IPS-NIHi7 (cell line): ENCODE results near the gene LRRC15.

Experiments
- DNase-seq: peaks from one replicate; pipeline ENCODE4 v3.0.0; 2012; ENCODE audit warnings: mixed read lengths; ENCODE audit errors: extremely low spot score

LRRC15 gene

DNA sequence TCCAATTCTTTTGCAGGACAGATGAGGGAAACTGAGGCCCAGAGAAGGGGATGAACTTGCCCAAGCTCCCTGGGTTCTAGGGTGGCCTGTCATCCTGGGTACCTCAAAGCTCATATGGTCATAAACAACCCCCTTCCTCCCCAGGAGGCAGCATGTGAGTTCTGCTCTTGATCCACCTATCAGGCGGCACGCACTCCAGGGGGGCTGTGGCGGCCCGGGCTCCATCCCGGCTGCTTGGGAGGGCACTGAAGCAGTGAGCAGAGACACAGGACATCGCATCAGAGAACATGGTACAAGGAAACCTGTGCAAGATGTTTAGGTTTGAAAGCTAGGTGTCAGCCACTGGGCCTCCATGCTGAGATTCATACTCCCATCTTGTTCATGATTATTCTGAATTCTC, 52.6 kb downstream of the LRRC15 start:
- no peak for DNase-seq

- DNase-seq = no peak
Observed at GRCh38 chr3:194315965-194316361, 53.6 kb downstream of the LRRC15 start.

- peak; percentile 94 for DNase-seq
Observed at GRCh38 chr3:194315088-194315964, 54.2 kb downstream of the LRRC15 start.

GRCh38 chr3:194314388-194315068, 55.0 kb downstream of the LRRC15 start:
- no peak for DNase-seq

DNA sequence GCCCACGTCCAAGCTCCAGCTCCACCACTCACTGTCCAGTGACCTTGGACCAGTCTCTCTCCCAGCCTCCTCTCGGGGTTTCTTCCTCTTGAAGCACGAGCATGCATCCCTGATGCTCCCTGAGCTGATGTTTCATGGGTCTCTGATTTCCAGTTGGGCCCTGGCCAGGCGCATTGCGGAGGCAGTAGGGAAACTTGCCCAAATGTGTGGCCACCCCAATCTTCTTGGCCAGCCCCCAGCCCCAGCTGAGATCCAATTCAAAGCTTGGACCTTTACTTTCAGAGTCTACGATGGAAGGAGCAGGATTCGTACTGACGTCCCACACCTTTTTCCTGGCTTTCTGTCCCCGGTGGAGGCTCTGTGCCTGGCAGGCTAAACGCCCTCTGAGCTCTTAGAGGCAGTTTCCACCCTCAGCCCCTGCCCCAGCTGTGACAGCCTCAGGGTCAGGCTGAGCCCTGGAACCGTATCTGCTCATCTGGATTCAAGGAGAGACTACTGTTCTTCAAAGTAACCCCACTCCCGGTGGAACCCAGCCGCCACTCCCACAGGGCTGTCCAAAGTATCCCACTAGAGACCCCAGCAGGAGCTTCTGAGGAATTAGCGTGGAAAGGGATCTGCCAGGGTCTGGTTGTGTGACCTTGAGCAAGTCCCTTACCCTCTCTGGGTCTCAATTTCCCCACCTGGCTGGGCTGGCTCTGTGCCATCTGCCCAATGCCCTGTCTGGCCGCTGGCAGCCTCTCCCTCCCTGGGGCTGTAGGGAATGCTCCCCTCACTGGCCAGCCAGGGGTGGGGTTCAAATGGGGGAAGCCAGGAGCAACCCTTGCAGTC, 55.8 kb downstream of the LRRC15 start:
- DNase-seq = peak; percentile 43

- no peak for DNase-seq
Observed at GRCh38 chr3:194312743-194313281, 56.7 kb downstream of the LRRC15 start.

DNA sequence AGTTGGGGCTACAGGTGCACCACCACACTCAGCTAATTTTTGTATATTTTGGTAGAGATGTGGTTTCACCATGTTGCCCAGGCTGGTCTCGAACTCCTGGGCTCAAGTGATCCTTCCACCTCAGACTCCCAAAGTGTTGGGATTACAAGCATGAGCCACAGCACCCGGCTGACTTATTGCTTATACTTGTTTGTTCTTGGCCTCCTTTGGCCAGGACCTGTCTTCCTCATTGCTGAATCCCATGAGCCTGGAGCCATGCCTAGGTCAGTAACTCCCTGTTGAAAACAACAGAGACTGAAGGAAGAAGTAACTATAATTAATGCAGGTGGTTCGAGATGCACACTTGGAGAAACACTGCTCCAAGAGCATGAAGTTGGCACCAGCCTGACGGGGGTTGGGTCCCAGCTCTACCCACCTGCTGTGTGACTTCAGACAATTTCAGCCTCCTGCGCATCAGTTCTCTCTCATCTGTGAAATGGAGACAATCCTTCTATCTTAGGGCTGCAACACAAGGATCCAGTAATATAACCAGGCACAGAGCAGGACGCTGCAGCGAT, 57.3 kb downstream of the LRRC15 start:
- no peak for DNase-seq

GRCh38 chr3:194311000-194311399, 58.5 kb downstream of the LRRC15 start:
- DNase-seq = no peak

DNA sequence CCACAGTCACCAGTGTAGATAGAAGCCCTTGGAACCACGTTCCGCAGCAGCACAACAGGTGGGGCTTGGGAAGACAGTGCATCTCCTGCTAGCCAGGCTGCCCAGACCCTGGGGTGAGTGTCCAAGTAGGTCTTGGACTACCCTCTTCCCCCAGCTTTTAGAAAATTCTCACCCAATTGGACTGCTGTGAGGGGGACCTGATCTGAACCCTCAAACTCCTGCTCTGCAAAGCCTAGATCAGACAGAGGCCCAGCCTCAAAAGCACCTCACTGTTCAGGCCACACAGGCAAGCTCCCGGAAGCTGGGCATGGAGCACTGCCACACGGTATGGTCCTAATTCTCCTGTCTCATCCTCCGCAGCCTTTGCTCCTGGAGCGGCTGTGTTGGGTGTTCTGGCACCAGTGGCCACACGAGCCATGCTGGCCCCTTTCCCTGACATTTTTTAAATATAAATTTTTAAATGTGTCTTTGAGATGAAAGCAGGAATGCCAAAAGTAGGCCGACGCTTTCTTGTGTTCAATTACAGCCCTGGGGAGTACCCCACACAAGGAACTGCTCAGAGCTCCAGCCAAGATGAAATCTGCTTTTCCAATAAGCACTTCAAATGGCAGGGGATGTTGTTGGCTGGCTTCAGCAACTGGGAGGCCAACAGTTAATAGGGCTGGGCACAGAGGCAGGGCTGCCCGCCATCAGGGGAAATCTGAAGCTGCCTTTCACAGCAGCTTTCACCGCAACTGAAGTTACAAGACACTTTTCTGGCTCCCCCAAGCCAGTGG, 59.3 kb downstream of the LRRC15 start:
- no peak for DNase-seq

DNA sequence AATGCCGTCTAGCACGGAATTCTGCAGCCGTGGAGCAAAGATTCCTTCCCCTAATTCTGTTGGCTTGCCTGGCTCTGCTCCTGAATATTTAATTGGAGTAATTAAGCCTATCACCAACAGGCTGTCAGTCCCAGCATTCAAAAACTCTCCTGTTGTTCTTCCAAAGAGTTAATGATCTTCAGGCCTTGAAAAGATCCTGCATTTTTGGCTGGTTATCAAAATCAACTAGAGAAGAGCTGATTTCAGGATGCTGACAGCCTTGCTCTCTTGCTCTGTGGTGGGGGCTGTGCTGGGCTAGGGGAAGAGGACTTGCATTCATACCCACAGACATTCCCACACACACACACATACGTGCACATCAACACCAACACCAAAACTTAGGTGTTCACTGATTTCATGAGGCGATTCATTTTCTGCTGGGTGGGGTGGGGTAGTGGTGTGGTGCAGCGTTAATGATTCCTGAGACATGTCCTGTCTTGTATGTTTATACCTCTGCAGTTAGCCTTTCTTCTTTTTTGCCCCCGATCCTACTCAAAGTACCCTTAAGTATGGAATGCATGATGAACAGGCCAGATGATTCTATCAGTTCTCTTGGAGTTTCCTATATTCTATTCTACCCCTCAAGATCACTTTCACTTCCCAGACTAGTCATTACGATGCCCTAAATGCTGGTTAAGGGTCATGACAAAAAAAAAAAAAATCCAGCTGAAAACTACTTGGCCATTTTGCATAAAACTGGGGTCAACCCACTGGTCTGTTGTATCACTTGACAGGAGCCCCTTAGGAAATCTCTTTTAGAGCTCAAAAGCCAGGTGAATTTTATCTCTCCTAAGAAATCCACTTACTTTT, 60.7 kb downstream of the LRRC15 start:
- no peak for DNase-seq

DNA sequence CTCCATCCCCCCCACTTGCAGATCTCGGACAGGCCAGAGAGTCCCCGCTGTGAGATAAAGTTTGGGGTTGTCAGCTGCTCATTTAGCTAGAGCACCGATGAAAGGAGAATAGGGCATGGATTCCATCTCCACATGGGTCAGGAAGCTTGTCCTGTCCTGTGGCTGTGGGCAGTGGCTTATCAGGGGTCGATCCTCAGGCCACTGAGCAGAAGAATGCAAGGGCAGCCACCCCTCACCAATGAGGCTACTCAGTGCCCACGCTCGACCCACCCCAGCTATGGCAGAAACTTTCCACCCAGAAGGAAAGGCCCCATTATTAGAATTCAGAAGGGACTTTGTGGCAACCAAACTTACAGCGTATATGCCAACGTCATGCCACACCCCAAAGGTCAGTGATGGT, 61.7 kb downstream of the LRRC15 start:
- no peak for DNase-seq

DNA sequence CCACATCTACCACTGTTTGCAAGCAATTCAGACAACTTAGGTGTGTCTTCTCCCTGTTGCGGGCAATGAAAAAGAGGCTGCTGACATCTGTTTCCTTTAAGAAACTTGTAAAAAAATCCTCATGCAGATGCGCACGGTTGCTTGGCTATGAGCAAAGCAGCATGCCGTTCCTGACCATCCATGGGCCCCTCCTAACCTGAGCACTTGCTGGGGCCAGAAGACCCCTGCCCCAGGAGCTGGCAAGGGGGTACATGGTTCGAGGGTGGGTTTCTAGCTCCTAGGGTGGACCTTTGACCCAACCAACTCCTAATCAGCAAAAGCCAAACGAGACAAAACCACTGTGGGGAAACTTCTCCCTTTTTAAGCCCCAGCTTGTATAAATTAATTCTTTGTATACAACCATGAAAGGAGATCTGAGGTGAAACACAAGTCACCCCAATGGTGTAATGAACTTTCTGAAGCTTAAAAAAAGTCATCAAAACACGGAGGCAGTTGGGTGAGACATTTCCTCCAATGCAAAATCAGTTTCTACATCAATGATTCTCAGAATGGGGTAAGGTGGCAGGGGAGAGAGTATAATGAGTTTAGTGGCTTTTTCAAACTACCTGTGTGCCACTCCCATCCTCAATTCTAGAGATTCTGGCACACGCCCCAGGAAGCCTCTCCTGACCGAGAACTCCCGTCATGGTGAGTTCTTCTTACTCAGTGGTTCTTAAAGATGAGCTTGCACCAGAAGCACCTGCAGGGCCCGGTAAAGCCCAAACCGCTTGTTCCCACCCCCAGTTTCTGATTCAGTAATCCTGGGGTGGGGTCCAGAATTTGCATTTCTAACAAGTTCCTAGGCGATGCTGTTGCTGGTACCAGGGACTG, 62.5 kb downstream of the LRRC15 start:
- no peak for DNase-seq

DNA sequence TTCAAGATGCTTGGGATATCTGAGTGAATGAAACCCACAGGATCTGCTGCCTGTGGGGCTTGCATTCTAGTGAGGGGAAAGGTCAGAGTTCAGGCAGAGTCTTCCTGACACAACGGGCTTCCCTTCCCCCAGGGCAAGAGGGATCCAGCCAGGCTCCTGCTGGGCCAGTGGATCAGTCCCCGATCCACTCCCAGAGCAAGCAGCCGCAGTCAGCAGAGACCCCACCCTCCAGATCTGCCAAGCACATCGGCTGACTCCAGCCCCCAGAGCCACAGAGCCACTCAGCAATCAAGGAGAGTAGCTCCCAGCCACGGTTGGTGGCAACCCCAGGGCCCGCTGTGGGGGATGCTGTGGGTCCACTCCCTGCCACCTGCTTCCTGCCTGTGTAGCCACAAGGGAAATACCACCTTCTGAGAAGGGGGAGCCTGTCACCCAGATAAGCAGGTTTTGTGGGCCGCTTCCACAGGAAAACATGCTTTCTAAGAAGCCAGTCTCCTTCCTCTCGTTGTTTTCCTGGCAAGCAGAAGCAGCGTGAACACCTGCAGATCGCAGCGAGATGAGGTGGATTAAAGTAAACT, 63.3 kb downstream of the LRRC15 start:
- no peak for DNase-seq

DNA sequence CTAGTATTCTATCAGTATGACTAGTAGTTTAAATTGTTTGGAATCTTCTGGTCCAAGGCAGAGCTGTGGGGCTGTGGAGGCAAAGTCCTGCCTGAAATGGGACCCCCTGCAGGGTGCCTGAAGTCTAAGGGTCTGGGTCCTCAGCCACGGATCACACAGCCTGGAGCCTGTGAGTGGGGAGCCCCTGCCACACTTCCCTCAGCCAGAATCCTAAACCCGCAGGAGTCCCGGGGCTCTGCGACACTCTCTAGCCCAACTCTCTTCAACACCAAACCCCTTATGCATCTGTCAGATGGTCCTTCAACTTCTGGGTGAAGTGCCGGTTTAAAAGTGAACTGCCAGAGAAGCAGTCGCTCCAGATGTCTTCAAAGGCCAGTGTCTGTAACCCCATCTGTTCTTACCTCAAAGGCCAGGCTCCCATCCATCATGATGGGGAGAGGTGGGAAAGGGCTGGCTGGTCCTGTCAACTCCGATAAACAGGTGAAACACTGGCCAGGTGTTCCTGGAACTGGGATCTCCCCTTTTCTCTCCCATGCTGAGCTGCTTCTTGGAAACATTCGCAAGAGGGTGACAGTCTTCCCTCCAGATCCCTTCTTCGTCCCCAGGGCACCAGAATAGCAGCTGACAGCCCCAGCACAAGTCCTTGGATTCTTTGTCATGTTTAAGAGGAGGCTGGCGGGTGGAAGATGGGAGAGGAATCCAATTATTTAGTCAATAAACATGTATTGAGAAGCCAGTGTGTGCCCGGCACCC, 64.0 kb downstream of the LRRC15 start:
- no peak for DNase-seq
